ENCODE measurements around the gene MAP3K15. TPM values are rescaled to one million over a fixed set of nuclear protein-coding genes. Genes with fewer than 3 reads are reported as not detected.

Gene MAP3K15
- total RNA-seq, 1 experiment from 2014 or later = 3.8 TPM

GRCh38 chrX:19555683-19556082 lies 40.4 kb upstream of the MAP3K15 start:
- TF ChIP-seq ZNF232 (CRISPR knock-in tag; IDR thresholded peaks at IDR 0.05) (no peak), FOXJ3 (CRISPR knock-in tag; IDR thresholded peaks at IDR 0.05; ENCODE audit: borderline replicate concordance) (no peak), TEAD1 (CRISPR knock-in tag; IDR thresholded peaks at IDR 0.05) (no peak), ETV6 (CRISPR knock-in tag; IDR thresholded peaks at IDR 0.05) (no peak), SMAD3 (CRISPR knock-in tag; IDR thresholded peaks at IDR 0.05; ENCODE audit: borderline replicate concordance) (no peak), JAZF1 (CRISPR knock-in tag; IDR thresholded peaks at IDR 0.05) (no peak)
- TF ChIP-seq, protein P1, sequence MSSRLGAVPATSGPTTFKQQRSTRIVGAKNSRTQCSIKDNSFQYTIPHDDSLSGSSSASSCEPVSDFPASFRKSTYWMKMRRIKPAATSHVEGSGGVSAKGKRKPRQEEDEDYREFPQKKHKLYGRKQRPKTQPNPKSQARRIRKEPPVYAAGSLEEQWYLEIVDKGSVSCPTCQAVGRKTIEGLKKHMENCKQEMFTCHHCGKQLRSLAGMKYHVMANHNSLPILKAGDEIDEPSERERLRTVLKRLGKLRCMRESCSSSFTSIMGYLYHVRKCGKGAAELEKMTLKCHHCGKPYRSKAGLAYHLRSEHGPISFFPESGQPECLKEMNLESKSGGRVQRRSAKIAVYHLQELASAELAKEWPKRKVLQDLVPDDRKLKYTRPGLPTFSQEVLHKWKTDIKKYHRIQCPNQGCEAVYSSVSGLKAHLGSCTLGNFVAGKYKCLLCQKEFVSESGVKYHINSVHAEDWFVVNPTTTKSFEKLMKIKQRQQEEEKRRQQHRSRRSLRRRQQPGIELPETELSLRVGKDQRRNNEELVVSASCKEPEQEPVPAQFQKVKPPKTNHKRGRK (CRISPR knock-in tag; IDR thresholded peaks at IDR 0.05; ENCODE audit: borderline replicate concordance) = no peak
- no peaks in the 10 kb centered on the region for H3K9me3 Mint-ChIP-seq
- no peak overlapping the region for H3K4me3 Mint-ChIP-seq
- H3K27me3 Mint-ChIP-seq (ENCODE audit: low read depth) = no peaks in the 10 kb centered on the region
- H3K4me1 Mint-ChIP-seq = no peaks in the 10 kb centered on the region
- ChIA-PET POLR2A (no interaction called here), CTCF (interaction anchor here (1.5 to 1.6 kb wide), 2 partner anchors 10 to 20 kb away, joined by 3 read pairs; no protein-coding TSS in a partner anchor)
- ATAC-seq = no peak
- no peak overlapping the region for H3K27ac Mint-ChIP-seq
- no peaks in the 10 kb centered on the region for H3K36me3 Mint-ChIP-seq
- DNase-seq (ENCODE audit: low spot score) = no peak

- Mint-ChIP-seq H3K4me1 (no peaks in the 10 kb centered on the region), H3K4me3 (no peak overlapping the region), H3K27ac (no peak overlapping the region), H3K27me3 (ENCODE audit: low read depth) (no peaks in the 10 kb centered on the region), H3K36me3 (no peaks in the 10 kb centered on the region), H3K9me3 (no peaks in the 10 kb centered on the region)
- CTCF ChIA-PET = interaction anchor here (1.6 kb wide), 1 partner anchor 20 kb away, joined by 3 read pairs; no protein-coding TSS in a partner anchor
- TF ChIP-seq NR3C1 (CRISPR knock-in tag; conservative IDR thresholded peaks at IDR 0.05; ENCODE audit: low read depth) (no peak), ARID4B (CRISPR knock-in tag; IDR thresholded peaks at IDR 0.05; ENCODE audit: borderline replicate concordance) (no peak), SP1 (CRISPR knock-in tag; conservative IDR thresholded peaks at IDR 0.05) (no peak), USF2 (CRISPR knock-in tag; IDR thresholded peaks at IDR 0.05) (no peak), CDX4 (CRISPR knock-in tag; IDR thresholded peaks at IDR 0.05; ENCODE audit: borderline replicate concordance) (no peak), RORB (CRISPR knock-in tag; IDR thresholded peaks at IDR 0.05) (no peak), CBFB (CRISPR knock-in tag; IDR thresholded peaks at IDR 0.05; ENCODE audit: low read depth) (no peak), ZBTB43 (CRISPR knock-in tag; IDR thresholded peaks at IDR 0.05) (no peak), ZNF423 (CRISPR knock-in tag; IDR thresholded peaks at IDR 0.05) (no peak), JAZF1 (CRISPR knock-in tag; IDR thresholded peaks at IDR 0.05) (no peak), SMAD3 (CRISPR knock-in tag; IDR thresholded peaks at IDR 0.05; ENCODE audit: borderline replicate concordance) (no peak), ZNF219 (CRISPR knock-in tag; IDR thresholded peaks at IDR 0.05; ENCODE audit: borderline replicate concordance) (no peak), FOXK1 (CRISPR knock-in tag; IDR thresholded peaks at IDR 0.05) (no peak), E2F1 (CRISPR knock-in tag; IDR thresholded peaks at IDR 0.05) (no peak), NFATC4 (CRISPR knock-in tag; IDR thresholded peaks at IDR 0.05) (no peak)
- TF ChIP-seq, protein P2, sequence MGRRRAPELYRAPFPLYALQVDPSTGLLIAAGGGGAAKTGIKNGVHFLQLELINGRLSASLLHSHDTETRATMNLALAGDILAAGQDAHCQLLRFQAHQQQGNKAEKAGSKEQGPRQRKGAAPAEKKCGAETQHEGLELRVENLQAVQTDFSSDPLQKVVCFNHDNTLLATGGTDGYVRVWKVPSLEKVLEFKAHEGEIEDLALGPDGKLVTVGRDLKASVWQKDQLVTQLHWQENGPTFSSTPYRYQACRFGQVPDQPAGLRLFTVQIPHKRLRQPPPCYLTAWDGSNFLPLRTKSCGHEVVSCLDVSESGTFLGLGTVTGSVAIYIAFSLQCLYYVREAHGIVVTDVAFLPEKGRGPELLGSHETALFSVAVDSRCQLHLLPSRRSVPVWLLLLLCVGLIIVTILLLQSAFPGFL (CRISPR knock-in tag; IDR thresholded peaks at IDR 0.05; ENCODE audit: borderline replicate concordance) = no peak
- POLR2A ChIA-PET = no interaction called here
- no peak for DNase-seq (ENCODE audit: low spot score)
- no peak for ATAC-seq
These were observed 39.9 kb upstream of the MAP3K15 start for GRCh38 chrX:19555236-19555635.

Data from WTC11 (cell line).